ENCODE measurements around the gene ZNF791. TPM values are rescaled to one million over a fixed set of nuclear protein-coding genes. Genes with fewer than 3 reads are reported as not detected.
"Not testable (repeated sequence)": the region's sequence is repeated elsewhere in the genome, so short reads cannot be mapped to it uniquely, and the experiment has no call there.

Gene ZNF791
- total and polyA plus RNA-seq, 2 of the 13 experiments (the other 11 are each of a cell fraction or from before 2014, with no cell fraction given), result 12.8 to 17.4 TPM

DNA sequence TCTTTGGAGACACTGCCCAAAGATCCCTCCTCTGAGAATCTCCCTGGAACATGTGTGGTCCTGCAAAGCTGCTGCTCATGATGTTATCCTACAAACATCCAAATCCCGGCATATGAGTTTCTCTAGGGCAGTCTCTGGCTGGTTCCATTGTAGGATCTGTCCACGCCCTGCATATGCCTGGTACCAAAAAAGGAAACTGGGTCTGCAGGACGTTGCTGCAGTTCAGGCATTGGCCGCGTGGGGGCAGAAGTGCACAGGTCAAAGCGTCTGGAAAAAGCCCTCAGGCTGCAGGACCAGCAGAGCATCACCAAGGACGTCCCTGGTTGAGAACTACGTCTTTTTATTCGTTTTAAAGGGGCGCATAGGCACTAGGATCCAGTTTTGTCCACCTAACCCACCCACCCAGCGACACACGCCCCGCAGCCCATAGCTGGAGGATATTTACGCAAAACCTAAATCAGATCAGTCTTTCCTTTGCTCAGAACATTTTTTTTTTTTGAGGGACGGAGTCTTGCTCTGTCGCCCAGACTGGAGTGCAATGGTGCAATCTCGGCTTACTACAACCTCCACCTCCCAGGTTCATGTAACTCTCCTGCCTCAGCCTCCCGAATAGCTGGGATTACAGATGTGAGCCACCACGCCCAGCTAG is 46.6 kb upstream of the ZNF791 start (continued):
- TF ChIP-seq, protein P1, sequence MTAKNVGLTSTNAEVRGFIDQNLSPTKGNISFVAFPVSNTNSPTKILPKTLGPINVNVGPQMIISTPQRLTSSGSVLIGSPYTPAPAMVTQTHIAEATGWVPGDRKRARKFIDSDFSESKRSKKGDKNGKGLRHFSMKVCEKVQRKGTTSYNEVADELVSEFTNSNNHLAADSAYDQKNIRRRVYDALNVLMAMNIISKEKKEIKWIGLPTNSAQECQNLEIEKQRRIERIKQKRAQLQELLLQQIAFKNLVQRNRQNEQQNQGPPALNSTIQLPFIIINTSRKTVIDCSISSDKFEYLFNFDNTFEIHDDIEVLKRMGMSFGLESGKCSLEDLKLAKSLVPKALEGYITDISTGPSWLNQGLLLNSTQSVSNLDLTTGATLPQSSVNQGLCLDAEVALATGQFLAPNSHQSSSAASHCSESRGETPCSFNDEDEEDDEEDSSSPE (CRISPR knock-in tag; IDR thresholded peaks at IDR 0.05), result no peak
- no peak for TF ChIP-seq SETDB1 (CRISPR knock-in tag; IDR thresholded peaks at IDR 0.05; ENCODE audit: borderline replicate concordance)
- TF ChIP-seq CHD2 (IDR thresholded peaks at IDR 0.05; ENCODE audit: low read depth, low read length), result no peak
- TF ChIP-seq TMF1 (CRISPR knock-in tag; IDR thresholded peaks at IDR 0.05; ENCODE audit: low read depth), result no peak
- no peak for TF ChIP-seq NFYC (CRISPR knock-in tag; IDR thresholded peaks at IDR 0.05)
- TF ChIP-seq GTF2F1 (IDR thresholded peaks at IDR 0.05; ENCODE audit: low read length), result no peak
- TF ChIP-seq ZNF326 (CRISPR knock-in tag; IDR thresholded peaks at IDR 0.05; ENCODE audit: borderline replicate concordance), result no peak
- no peak for TF ChIP-seq ZFYVE20 (CRISPR knock-in tag; IDR thresholded peaks at IDR 0.05; ENCODE audit: borderline replicate concordance, low read depth)
- TF ChIP-seq PRMT3 (CRISPR knock-in tag; IDR thresholded peaks at IDR 0.05; ENCODE audit: borderline replicate concordance, low read depth), result no peak
- no peak for TF ChIP-seq MTA1 (CRISPR knock-in tag; IDR thresholded peaks at IDR 0.05; ENCODE audit: borderline replicate concordance)
- peak; percentile 15; the same call in 1 of the 2 replicates for TF ChIP-seq FOSL2 (CRISPR knock-in tag; IDR thresholded peaks at IDR 0.05)
- TF ChIP-seq DNMT3B (CRISPR knock-in tag; conservative IDR thresholded peaks at IDR 0.05), result no peak
- no peak for TF ChIP-seq ZFP1 (CRISPR knock-in tag; IDR thresholded peaks at IDR 0.05)
- TF ChIP-seq HMG20B (CRISPR knock-in tag; conservative IDR thresholded peaks at IDR 0.05), result no peak
- TF ChIP-seq ZNF260 (CRISPR knock-in tag; IDR thresholded peaks at IDR 0.05; ENCODE audit: borderline replicate concordance, low read depth), result no peak
- TF ChIP-seq NR2F1 (CRISPR knock-in tag; IDR thresholded peaks at IDR 0.05), result no peak
- no peak for TF ChIP-seq ZNF672 (CRISPR knock-in tag; IDR thresholded peaks at IDR 0.05)
- peak; percentile 24; the same call in 1 of the 2 replicates for TF ChIP-seq KDM5B (CRISPR knock-in tag; IDR thresholded peaks at IDR 0.05; ENCODE audit: borderline replicate concordance)
- TF ChIP-seq USF2 (IDR thresholded peaks at IDR 0.05; ENCODE audit: low read depth, low read length), result no peak
- no peak; the same call in 1 of the 2 replicates for TF ChIP-seq USF2 (CRISPR knock-in tag; IDR thresholded peaks at IDR 0.05; ENCODE audit: borderline replicate concordance)

- CTCF ChIA-PET (ENCODE audit: low intra/inter-chr PET ratio, low total read pairs); ATAC-seq; H3K4me2 ChIP-seq (ENCODE audit: low read depth, low read length); FAIRE-seq; intact Hi-C loops (cut with micrococcal nuclease; ENCODE audit: unreplicated experiment); H3K9me3 ChIP-seq (ENCODE audit: low read length); H2AFZ ChIP-seq (ENCODE audit: low read length); H3K36me3 ChIP-seq (replicated peaks in 1 of 2; ENCODE audit: control insufficient read depth in 1 of 2, insufficient read depth in 2 of 2, low read length in 2 of 2); H3K27me3 ChIP-seq (ENCODE audit: control insufficient read depth in 1 of 2, insufficient read depth in 2 of 2, low read length in 2 of 2); H3K4me3 ChIP-seq (replicated peaks in 1 of 3; ENCODE audit: insufficient read depth in 1 of 3, low read depth in 2 of 3, low read length in 3 of 3); H3K27ac ChIP-seq (ENCODE audit: extremely low read length, insufficient read depth, low read length); in situ Hi-C loops (cut with HindIII; ENCODE audit: extremely low pct_ligation_motif_present, low pct_unique_long_range_greater_than_20kb); DNase-seq (ENCODE audit: low spot score); H4K20me1 ChIP-seq (ENCODE audit: insufficient read depth, low read length); H3K9ac ChIP-seq (ENCODE audit: insufficient read depth, low read depth, low read length); H3K79me2 ChIP-seq (ENCODE audit: insufficient read depth, low read length); BruUV-seq (replicated peaks): not testable (repeated sequence)
- 75% methylated on average over 5 of the region's 5 CpGs for WGBS (ENCODE audit: low lambda C conversion rate)
- H3K4me1 ChIP-seq (ENCODE audit: insufficient read depth, low read length), result peaks cover 14% of the 10 kb centered on the region
- POLR2A ChIA-PET, result interaction anchor here (0.7 kb wide), 1 partner anchor 201 kb away, joined by 3 read pairs; the partner anchor contains the start of gene ZNF442
These were observed 44.3 kb upstream of the ZNF791 start for GRCh38 chr19:12566380-12566779.
